NCI-H82 treated with DMSO at 0.1 percent for 48 hours (cell line): ENCODE results near the gene OR10A3.

ENCODE experiments used
- DNase-seq: peaks from one replicate; lab custom pipeline; 2025; ENCODE audit not compliant: unreplicated experiment; lab: John Stamatoyannopoulos, UW

Gene OR10A3

DNA sequence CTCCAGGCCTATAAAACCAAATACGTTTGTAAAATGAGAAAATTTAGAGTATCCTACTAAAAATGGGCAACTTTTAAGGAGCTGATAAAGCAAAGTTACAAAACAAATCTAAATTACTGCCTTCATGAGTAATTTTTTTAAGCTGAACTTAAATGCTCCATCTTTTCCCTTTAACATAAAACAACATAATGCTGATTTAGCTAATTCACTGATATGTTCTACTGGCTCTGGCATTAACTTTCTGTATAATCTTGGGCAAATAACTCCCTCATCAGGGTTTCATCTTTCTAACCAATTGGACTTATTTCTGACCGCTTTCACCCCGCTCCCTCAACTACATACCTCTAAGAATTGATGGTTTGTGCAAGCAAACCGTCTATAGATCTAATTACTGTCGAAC is 362 bp downstream of the OR10A3 start:
- DNase-seq, result no peak

GRCh38 chr11:7936615-7937014 is 4.9 kb downstream of the OR10A3 start:
- DNase-seq, result no peak

DNA sequence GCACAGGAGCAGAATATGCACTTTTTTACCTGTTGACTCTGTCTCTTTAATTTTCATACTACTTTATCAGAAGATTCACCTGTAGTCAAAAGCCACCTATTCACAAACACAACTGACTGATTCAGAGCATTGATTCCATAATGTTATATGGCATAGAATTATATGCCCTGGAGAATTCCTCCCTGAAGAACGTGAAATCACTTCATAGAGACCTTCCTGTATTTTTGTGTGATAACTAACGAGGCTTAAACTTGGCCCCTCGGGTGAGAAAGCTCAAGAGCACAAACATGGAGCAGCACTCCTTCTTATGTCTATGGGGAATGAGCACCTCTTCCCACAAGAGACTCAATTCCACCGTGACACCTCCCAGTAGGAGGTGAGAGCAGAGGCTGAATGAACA is 10.3 kb downstream of the OR10A3 start, which contains the start of gene OR10A6:
Gene OR10A6, minus strand, starts transcription at position 101 of the 400 bp plus-strand sequence. CDS start 2,606 bp downstream, outside the sequence.
- no peak for DNase-seq

GRCh38 chr11:7927635-7928034 is 13.9 kb downstream of the OR10A3 start:
- no peak for DNase-seq

DNA sequence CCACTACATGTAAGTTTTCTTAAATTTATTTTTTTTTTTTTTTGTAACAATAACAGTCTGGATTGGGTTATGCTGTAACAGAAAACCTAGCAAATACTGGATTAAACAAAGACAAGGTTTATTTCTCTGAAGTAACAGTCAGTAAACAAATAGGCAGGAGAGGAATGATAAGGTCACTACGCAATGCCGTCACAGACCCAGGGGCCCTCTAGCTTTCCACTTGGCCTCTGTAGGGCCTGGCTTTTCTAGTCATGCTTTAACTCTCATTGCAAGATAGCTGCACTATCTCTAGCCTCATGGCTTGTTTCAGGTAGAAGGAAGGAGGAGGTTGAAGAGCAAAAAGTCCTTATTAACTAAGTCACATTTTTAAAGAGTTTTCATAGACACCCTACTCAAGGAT is 17.0 kb downstream of the OR10A3 start:
- DNase-seq, result no peak

GRCh38 chr11:7918141-7918540 is 23.4 kb downstream of the OR10A3 start:
- DNase-seq, result no peak

DNA sequence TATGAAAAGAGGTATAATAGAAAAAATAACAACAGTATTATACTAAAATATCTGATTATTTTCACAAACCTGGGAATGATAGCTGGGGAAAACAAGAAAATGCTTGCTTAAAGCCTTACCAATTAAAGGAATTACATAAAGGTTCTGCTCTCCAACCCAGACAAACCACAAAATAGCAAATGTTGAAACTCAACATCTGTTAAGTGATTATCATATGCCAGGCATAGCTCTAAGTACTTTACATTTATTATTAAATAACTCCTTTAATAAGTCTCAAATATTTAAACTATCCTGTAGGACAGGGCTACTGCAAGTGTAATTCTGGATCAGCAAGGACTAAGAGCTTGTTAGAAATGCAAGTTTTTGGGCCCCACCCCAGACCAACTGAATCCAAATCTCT is 30.5 kb downstream of the OR10A3 start:
- DNase-seq, result no peak

DNA sequence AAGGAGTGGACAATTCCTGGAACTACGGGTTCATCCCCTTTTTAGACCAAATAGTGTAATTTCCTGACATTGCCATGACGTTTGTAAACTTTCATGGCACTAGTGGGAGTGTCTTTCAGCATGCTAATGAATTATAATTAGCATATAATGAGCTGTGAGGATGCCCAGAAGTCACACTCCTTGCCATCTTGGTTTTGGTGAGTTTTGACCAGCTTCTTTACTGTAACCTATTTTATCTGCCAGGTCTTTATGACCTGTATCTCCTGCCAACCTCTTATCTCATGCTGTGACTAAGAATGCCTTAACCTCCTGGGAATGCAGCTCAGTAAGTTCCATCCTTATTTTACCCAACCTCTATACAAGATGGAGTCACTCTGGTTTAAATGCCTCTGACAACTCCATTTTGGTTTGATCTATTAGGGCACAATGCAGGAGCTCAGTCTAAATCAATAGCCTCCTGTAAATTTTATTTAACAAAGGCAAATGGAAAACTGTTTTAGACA is 31.2 kb downstream of the OR10A3 start:
- no peak for DNase-seq

DNA sequence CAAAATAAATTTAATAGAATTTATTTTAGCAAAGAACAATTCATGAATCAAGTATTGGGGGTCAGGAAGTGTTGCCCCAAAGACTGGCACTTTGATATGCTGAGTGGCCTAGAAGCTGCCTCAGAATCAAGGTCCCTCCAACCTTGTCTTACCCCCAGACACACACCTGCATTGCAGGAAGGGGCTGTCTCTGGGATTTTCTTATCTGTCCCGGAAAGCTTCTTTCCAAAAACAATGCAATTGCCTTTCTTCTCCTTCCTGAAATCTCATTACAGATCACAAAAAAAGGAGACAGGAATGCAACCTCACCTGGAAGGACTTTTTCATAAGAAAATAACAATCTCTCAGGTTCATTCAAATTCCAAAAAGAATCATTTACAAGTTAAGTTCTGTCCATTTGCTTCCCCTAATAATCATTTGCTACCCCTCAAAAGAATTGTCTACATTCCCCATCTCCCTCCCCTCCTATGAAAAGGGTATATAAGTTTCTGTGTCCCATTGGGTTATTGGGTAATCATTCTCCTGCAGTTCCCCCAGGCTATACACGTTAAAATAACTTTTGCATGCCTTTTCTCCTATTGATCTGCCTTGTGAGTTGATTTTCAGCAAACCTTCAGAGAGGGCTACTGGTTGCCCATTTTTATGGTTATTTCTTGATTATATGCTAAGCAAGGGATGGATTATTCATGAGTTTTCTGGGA is 31.8 kb downstream of the OR10A3 start:
- DNase-seq, result no peak

DNA sequence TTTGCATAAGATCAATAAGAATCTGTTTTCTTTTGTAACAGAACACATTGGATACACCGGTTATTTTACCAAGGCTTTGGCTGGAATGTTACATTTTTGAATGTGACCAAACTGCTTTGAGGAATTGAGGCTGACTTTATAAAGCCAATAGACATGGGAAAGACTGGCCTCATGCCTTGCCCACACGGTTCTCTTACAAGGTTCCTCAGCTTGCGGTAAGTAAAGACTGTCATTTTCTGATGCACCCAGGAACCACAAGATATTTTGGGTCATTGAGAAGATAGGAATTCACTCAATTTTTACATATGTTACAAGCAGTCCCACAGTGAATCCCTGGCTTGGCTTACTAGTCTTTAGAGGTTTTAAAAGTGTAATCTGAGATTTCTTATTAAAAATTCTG is 34.4 kb downstream of the OR10A3 start:
- no peak for DNase-seq

DNA sequence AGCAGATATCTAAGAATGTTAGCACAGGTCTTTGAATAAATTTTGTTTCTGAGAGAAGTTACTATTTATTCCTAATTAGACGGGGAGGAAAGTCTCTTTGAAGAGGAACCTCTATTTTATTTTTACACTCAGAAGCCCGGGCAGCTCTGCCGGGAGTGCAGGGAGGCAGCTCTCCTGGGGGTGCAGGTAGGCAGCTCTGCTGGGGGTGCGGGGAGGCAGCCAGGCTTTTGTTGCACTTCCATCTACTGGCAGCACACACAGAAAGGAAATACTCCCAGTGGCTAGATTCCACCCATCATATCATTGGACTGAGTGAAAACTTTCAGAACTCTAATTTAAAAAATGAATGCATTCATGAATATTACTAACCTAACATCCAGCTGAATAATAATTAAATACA is 35.0 kb downstream of the OR10A3 start:
- no peak for DNase-seq

- DNase-seq, result no peak
Observed at GRCh38 chr11:7905961-7906429, 35.5 kb downstream of the OR10A3 start.

DNA sequence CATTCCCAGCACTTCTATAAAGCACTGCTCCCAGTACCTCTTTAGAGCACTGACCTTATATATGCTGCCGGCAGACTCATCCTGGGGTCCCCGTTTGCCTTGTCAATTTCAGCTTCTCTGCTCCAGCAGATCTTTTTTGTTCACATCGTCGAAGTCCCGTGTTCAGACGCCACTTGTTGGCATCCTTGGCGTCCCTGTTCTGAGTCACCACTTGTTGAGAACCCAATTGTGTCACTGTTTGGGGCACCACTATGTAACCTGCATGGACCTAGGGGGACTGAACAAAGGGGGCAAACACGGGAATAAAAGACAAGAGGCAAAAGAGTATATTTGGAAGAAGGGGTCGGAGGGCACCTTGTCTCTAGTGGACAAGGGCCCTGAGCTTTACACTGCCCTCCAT is 36.0 kb downstream of the OR10A3 start:
- no peak for DNase-seq

GRCh38 chr11:7904917-7905316 is 36.6 kb downstream of the OR10A3 start:
- no peak for DNase-seq

- no peak for DNase-seq
Observed at GRCh38 chr11:7903940-7904339, 37.6 kb downstream of the OR10A3 start.

DNA sequence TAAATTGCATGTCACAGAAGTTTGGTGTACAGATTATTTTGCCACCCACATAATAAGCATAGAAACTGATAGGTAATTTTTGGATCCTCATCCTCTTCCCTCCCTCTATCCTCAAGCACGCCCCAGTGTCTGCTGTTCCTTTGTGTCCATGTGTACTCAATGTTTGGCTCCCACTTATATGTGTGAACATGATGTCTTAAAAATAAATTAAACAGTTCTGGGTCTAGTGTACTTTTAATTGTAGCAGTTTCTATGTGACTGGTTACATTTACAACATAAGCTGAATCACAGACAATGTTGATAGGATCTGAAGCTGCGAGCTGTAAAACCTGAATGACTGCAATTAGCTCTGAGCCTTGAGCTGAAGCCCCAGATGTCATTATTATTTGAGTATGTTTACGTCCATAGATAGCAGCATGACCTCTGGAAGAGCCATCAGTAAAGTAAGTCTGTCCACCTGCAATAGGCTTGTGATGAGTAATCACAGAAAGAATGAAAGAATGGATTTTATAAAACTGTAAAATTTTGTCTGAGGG is 40.1 kb downstream of the OR10A3 start:
- DNase-seq, result no peak

- no peak for DNase-seq
Observed at GRCh38 chr11:7900686-7901085, 40.8 kb downstream of the OR10A3 start.

- DNase-seq, result no peak
Observed at GRCh38 chr11:7899418-7899817, 42.1 kb downstream of the OR10A3 start.

DNA sequence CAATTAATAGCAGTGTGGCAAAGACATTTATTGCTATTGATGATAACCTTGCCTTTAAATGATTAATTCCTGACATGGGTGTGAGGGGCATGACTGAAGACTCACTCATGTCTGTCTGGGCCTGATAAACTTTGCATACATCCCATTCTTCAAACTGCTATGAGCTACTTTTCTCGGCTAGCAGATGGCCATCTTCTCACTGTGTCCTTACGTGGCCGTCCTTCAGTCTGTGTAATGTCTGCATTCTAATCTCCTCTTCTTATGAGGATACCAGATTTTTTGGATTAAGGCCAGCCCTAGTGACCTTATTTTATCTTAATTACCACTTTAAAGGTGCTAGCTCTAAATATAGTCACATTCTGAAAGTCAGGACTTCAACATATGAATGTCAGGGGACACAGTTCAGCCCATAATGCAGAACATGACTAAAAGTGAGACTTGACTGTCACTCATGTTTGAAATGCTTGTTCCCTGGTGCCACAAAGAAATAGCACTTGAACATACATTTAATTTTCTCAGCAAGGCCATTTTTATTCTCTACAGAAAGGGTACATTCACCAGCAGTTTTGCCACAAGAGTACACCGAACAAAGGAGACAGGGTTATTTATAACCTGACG is 42.7 kb downstream of the OR10A3 start:
- peak; percentile 50 for DNase-seq

GRCh38 chr11:7896009-7896785 is 45.3 kb downstream of the OR10A3 start:
- DNase-seq, result no peak

DNA sequence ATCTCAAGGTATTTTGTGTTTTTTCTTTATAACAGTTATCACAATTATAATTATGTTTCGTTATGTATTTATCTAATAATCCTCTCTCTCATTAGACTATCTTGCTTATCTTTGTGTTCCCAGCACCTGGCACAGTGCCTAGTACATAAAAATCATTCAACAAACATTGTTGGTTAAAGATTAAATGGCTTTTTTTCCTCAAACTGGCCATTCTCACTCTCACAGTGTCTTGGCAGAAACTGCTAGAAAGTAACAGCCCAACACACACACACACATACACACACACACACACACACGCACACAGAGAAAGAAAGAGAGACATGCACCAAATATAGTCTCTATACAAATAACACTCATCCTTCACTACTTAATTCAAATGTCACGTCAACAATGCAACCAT is 47.3 kb downstream of the OR10A3 start:
- no peak for DNase-seq
